Islet precursor cell (in vitro differentiated cells): ENCODE measurements around the gene MYBBP1A.
"Not testable (repeated sequence)": the region's sequence is repeated elsewhere in the genome, so short reads cannot be mapped to it uniquely, and the experiment has no call there.

Experiments
- DNase-seq: peaks from one replicate; pipeline ENCODE4 v3.0.0-alpha.2; 2018

The MYBBP1A gene, protein sequence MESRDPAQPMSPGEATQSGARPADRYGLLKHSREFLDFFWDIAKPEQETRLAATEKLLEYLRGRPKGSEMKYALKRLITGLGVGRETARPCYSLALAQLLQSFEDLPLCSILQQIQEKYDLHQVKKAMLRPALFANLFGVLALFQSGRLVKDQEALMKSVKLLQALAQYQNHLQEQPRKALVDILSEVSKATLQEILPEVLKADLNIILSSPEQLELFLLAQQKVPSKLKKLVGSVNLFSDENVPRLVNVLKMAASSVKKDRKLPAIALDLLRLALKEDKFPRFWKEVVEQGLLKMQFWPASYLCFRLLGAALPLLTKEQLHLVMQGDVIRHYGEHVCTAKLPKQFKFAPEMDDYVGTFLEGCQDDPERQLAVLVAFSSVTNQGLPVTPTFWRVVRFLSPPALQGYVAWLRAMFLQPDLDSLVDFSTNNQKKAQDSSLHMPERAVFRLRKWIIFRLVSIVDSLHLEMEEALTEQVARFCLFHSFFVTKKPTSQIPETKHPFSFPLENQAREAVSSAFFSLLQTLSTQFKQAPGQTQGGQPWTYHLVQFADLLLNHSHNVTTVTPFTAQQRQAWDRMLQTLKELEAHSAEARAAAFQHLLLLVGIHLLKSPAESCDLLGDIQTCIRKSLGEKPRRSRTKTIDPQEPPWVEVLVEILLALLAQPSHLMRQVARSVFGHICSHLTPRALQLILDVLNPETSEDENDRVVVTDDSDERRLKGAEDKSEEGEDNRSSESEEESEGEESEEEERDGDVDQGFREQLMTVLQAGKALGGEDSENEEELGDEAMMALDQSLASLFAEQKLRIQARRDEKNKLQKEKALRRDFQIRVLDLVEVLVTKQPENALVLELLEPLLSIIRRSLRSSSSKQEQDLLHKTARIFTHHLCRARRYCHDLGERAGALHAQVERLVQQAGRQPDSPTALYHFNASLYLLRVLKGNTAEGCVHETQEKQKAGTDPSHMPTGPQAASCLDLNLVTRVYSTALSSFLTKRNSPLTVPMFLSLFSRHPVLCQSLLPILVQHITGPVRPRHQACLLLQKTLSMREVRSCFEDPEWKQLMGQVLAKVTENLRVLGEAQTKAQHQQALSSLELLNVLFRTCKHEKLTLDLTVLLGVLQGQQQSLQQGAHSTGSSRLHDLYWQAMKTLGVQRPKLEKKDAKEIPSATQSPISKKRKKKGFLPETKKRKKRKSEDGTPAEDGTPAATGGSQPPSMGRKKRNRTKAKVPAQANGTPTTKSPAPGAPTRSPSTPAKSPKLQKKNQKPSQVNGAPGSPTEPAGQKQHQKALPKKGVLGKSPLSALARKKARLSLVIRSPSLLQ (N-terminal part only)

DNA sequence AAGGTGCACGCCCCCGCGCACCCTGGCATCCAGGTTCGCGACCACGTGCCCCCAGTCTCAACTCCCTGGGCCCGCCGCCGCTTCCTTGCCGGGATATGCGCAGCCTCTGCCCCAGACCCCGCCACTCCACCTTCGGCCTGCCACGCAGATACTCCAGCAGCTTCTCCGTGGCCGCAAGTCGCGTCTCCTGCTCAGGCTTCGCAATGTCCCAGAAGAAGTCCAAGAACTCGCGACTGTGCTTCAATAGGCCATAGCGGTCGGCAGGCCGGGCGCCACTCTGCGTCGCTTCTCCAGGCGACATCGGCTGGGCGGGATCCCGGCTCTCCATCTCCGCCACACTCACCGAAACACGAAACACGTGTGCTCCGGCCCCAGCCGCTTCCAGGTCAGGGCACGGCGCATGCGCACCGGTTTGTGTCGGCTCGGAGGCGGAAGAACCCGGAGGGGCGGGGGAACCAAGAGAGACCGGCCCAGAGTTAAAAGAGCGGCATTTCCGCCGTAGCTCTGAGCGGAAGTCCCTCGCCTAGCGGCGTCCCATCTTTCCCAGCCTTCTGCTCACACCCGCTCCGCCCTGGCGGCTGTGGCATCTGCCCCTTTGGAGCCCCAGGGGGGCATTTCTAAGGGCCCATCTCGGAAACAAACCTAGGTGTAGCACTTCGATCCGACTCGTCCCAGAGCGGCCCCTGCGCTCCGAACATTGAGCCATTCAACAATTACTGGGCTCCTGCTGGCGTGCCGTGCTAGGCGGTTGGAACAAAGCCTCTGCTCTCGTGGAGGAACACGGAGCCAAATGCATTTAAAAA lies at the start of gene MYBBP1A:
Gene MYBBP1A (minus strand): TSS at position 388 of the 803 bp plus-strand sequence. CDS start 60 bp downstream, at position 328.
- DNase-seq = peak; percentile 98

DNA sequence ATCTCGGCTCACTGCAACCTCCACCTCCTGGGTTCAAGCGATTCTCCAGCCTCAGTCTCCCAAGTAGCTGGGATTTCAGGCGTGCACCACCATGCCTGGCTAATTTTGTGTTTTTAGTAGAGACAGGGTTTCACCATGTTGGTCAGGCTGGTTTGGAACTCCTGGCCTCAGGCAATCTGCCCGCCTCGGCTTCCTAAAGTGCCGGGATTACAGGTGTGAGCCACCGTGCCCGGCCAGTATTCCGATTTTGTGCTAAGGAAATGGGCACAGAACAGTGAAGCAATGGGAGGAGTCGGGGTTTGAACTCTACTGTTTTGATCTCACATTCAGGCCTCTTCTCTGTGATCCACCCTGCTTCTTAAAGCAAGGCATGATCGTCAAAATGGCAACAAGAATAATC lies 49.6 kb upstream of the MYBBP1A start:
- DNase-seq = not testable (repeated sequence)

- DNase-seq = peak; percentile 61
These were observed 49.0 kb upstream of the MYBBP1A start for GRCh38 chr17:4604111-4604644.

DNA sequence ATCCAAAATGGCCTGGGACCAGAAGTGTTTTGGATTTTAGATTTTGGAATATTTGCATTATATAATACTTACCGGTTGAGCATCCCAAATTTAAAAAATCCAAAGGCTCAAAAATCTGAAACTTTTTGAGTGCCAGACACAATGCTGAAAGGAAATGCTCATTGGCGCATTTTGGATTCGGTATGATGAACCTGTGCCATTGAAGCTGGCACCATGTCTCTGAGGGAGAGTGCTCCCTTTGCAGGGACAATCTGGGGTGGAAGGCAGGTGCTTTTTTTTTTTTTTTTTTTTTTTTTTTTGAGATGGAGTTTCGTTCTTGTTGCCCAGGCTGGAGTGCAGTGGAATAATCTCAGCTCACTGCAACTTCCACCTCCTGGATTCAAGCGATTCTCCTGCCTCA lies 46.9 kb upstream of the MYBBP1A start:
- DNase-seq = no peak

DNA sequence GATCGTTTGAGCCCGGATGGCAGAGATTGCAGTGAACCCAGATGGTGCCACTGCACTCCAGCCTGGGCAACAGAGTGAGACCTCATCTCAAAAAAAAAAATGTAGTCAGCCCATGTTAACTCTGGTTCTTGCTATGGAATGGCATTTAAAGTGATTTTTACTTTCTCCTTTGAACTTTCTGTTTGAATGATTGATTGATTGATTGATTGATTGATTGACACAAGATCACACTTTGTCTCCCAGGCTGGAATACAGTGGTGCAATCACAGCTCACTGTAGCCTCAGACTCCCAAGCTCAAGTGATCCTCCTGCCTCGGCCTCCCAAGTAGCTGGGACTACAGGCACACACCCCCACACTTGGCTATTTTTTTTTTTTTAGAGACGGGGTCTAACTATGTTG lies 46.1 kb upstream of the MYBBP1A start:
- DNase-seq = no peak

GRCh38 chr17:4600563-4600962 lies 45.4 kb upstream of the MYBBP1A start:
- DNase-seq = peak; percentile 96

GRCh38 chr17:4599505-4600281 lies 44.5 kb upstream of the MYBBP1A start:
- peak; percentile 100 for DNase-seq

GRCh38 chr17:4598776-4599504 lies 43.8 kb upstream of the MYBBP1A start:
- DNase-seq = peak; percentile 92

GRCh38 chr17:4597975-4598374 lies 42.8 kb upstream of the MYBBP1A start:
- DNase-seq = peak; percentile 67

DNA sequence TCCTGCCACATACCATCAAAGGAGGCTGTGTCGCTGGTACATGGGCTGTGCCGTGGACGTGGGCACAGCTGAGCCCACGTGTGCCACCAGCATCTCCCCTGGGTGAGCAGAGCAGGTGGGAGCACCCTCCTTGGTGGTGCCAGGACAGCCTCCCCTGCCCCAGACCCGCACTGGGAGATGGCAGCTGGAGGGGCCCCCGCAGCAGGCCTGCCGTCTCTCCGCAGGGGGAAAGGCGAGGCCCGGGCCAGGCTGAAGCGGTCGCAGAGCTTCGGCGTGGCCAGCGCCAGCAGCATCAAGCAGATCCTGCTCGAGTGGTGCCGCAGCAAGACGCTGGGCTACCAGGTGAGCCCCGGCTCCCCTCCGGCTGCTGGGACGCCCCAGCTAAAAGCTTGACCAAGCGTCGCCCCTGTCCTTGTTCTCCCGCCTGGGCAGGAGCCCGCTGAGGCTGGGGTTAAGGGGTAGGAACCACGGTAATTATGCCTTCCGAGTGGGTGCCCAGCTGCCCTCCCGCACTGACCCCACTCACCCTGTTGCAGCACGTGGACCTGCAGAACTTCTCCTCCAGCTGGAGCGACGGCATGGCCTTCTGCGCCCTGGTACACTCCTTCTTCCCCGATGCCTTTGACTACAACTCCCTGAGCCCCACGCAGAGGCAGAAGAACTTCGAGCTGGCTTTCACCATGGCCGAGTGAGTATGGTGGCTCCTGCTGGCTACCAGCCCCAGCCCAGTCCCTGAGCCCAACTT lies 41.6 kb upstream of the MYBBP1A start:
- no peak for DNase-seq

- not testable (repeated sequence) for DNase-seq
These were observed 40.6 kb upstream of the MYBBP1A start for GRCh38 chr17:4595685-4596342.

- DNase-seq = peak; percentile 84
These were observed 39.9 kb upstream of the MYBBP1A start for GRCh38 chr17:4594931-4595684.

GRCh38 chr17:4594406-4594805 lies 39.2 kb upstream of the MYBBP1A start:
- no peak for DNase-seq

DNA sequence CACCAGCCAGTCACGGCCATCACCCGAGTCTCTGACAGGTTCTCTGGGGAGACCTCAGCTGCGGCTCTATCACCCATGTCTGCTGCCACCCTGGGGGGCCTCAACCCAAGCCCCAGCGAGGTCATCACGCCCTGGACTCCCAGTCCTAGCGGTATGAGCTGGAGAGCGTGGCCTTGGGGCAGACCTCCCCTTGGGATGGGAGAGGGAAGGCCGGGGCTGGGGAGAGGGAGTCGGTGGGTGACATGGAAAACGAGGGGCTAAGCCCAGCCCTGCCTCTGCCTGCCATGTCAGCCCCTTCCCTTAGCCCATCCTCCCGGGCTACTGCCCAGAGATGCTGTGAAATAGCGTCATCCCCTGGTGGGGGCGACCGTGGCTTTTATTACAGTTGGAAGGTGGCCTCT lies 37.8 kb upstream of the MYBBP1A start:
- no peak for DNase-seq

DNA sequence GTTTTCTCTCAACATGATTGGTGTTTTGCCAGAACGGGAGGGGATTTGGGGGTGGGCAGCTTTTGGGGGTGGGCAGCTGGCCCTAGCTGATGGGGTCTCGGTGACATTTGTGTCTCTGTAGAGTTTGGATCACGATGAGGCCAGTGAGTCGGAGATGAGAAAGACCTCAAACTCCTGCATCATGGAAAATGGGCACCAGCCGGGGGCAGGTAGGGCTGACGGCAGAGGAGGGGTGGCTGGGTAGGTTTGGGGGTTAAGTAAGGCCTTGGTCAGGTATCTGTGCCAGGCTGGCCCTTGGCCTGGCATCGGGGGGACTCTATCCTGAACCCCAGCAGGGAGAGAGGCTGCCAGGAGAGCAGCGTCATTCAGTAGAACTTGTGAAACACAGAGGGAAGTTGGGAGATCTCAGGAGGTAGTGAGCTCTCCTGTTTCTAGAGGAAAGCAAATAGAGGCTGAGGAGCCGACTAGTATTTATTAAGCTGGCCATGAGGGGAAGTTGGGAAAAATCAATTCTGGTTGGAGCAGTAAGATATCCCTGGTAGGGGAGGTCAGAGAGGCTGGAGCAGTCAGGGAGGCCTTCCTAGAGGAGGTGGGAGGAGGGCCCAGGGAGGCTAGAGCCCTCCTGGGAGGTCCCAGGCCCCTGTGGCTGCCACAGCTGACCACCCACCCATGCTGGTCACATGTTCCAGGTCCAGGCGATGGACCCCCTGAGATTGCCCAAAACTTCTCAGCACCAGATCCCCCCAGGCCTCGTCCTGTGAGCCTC lies 37.2 kb upstream of the MYBBP1A start:
- DNase-seq = no peak

DNA sequence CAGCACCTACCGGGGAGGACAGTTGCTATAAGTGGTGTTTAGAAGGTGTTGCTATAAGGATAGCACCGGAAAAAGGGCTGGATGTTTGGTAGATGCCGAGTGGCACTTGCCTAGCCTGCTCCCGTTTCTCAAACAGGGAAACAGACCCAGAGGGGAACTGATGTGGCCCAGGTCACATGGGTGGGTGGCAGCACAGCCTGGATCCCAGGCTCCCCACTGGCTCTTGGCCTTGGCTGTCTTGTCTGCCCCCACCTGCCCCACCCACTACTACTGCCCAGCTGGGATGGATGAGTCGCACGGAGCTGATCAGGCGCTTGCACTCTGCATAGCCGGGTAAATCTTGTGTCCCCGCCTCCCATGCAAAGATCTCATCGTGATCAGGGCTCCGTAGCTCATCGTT lies 36.3 kb upstream of the MYBBP1A start:
- peak; percentile 86 for DNase-seq

- peak; percentile 55 for DNase-seq
These were observed 35.8 kb upstream of the MYBBP1A start for GRCh38 chr17:4590981-4591453.
